AG20443 (cell line): ENCODE data around the gene MTHFD1L.
"Not testable (repeated sequence)": the region's sequence is repeated elsewhere in the genome, so short reads cannot be mapped to it uniquely, and the experiment has no call there.

Experiments
- DNase-seq: peaks from one replicate; pipeline ENCODE4 v3.0.0; 2012; ENCODE audit warnings: low spot score, mixed read lengths

The MTHFD1L gene

GRCh38 chr6:151095538-151096254, 230.2 kb downstream of the MTHFD1L start:
- DNase-seq = no peak

DNA sequence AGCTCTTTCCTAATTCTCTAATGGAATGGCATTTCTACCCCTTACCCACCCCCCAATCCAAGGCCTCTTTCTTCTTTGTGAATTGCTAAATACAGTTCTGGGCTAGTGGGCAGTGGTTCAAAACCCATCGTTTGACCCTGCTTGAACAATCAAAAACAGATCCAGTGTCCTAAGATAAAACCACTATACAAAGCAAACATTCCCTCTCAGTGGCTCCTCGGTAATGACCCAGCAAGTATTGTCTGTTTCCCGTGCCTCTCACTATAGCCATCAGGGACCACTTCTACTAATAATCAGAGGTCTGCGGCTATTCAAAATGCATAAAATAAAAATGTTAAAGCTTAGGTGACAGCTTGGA, 230.7 kb downstream of the MTHFD1L start:
- DNase-seq = no peak

DNA sequence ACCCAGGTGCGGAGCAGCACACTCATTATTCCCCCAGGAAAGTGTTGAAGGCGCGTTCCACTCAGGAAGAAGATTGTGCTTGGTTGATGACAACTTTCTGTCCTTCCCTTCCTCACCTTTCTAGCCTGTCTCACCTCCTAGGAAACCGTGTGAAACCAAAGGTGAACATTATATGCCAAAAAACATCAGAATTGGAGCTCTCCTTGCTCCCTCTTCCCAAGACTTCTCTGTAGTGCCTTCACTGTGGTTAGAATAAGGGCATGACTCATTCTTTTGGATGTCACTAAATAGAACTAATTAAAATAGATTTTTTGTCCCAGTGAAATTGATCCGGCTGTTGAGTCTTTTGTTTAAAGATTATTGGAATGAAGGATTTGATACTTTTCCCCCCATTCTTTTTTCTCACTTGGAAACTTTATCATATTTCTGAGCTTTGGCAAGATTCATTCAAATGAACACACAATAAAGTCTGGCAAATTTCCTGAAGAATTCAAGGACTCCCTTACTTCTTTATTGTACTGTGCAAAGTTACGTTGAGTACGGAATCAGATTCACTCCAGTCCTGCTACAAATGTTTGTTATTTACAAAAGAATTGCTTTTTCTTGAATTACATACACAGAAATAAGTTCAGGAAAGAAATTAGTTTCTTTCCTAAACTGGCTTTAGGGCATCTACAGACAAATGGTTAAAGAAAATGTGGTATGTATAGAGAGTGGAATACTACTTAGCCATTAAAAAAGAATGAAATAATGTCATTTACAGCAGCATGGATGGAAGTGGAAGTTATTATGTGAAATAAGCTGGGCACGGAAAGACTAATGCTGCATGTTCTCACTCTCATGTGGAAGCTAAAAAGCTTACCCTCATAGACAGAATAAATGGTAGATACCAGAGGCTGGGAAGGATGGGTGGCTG, 231.4 kb downstream of the MTHFD1L start:
- no peak for DNase-seq

GRCh38 chr6:151098166-151098565, 232.7 kb downstream of the MTHFD1L start:
- DNase-seq = no peak

GRCh38 chr6:151100326-151100725, 234.8 kb downstream of the MTHFD1L start:
- DNase-seq = no peak

GRCh38 chr6:151101161-151101815, 235.8 kb downstream of the MTHFD1L start:
- no peak for DNase-seq

- no peak for DNase-seq
Observed at GRCh38 chr6:151101816-151102694, 236.6 kb downstream of the MTHFD1L start.

DNA sequence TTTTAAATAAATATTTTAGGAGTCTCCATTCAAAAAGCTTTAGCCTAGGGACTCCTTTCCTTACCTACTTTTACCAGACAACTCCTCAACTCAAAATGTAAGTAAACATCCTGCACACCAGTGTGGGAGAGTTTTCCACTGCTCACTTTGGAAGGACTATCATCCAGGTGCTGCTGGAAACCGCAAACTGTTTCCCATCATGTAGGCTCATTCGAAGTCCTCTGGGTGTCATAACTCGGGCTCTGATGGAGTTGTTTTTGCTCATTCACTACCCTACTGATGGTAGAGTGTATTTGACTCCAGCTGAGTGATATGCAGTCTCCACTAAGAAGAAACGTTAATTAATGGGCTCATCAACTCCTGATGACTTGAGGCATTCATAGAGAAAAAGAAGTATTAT, 237.8 kb downstream of the MTHFD1L start:
- DNase-seq = no peak

GRCh38 chr6:151107897-151108427, 242.5 kb downstream of the MTHFD1L start:
- DNase-seq = no peak

GRCh38 chr6:151108548-151108947, 243.0 kb downstream of the MTHFD1L start:
- DNase-seq = no peak

GRCh38 chr6:151109361-151109760, 243.9 kb downstream of the MTHFD1L start:
- DNase-seq = no peak

DNA sequence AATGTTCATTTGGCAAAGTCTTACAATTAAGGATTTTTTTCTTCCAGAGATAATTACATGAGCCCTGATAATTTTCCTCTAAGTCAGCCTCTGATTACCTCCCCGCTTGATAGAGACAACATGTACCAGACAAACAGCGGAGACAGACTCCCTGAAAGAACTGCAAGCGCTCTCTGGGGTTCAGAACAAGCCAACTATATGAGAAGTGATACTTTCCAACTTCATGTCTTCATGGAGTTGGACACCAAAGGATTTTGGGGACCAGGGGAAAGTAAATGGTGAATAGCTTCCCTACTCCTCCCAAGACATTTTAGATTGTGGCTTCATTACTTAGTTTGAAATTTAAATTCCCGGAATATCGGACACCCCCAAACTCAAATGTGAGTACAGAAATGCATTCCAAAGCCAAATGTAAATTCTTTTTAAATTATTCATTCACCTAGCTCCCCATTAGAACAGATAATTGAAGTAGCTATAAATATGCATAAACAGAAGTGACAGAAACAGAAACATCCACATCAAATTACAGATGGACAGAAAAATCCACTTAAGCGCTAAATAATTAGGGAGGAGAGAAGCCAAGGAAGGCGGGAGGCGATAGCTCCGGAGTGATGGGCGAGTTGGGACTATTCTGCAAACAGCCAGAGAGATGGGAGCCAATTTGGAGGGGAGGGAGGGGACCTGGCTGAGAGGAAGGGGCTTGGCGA, 244.5 kb downstream of the MTHFD1L start:
- DNase-seq = no peak

- DNase-seq = no peak
Observed at GRCh38 chr6:151110576-151110905, 245.0 kb downstream of the MTHFD1L start.

DNA sequence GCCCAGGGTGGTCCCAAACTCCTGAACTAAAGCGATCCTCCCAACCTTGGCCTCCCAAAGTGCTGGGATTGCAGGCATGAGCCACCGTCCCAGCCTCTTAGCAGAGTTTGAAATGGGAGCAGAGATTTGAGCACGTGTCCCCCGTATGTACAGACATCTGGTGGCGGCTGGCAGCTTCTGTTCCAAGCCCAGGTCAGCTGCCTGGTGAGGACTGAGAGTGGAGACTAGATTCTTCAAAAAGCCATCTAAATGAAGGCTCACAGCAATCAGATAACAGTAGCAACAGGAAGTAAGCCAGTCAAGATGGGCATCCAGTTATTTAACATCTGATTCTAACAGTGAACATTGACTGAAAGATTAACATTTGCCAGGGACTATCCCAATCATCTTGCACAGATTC, 246.2 kb downstream of the MTHFD1L start:
- no peak for DNase-seq

DNA sequence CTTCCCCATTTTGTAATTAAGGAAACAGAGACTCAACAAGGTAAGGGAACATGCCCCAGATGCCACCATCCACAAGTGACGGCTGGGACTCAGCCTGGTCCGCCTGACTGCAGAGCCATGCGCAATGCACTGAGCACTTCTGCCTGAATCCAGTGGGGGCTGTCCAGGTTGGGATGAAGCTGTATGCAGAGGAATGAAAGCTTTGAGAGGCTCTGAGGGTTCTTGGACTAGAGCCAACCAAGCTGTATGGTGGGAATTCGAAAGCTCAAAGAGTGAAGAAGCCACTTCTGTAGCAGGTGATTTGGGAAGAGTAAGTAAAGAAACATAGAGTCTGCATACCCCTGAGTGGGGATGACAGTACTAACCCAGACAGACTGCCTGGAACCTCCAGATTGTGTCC, 246.6 kb downstream of the MTHFD1L start:
- no peak for DNase-seq

GRCh38 chr6:151112884-151113283, 247.4 kb downstream of the MTHFD1L start:
- DNase-seq = not testable (repeated sequence)

- DNase-seq = no peak
Observed at GRCh38 chr6:151113641-151114040, 248.1 kb downstream of the MTHFD1L start.

DNA sequence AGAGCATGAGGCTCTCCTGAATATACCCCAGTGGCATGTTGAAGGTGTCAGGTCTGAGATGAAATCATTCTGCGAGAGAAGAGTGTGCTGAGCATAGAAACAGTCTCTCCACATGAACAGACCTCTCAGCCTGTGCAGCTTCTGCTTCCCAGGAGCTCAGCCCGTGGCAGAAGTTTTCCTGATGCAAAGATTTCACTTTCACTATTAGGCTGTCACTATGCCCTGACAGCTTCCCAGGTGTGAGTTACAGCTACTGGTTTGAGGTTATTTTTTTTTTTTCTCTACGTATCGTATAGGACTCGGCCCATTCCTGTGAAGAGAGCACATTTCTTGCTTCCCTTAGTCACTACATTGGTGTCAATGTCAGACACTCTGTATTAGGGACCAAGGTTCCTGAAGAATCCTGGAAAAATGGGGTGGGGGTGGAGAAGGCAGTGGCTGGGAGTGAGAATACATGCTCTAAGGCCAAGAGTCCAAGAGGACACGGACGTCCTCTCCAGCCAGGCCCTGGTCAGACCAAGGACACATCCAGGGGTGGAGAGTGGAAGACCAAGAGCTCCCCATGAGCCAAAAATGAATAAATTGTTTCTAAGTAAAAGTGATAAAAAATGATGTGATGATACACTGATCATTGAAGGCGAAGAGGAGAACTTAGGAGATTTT, 253.1 kb downstream of the MTHFD1L start:
- DNase-seq = no peak

DNA sequence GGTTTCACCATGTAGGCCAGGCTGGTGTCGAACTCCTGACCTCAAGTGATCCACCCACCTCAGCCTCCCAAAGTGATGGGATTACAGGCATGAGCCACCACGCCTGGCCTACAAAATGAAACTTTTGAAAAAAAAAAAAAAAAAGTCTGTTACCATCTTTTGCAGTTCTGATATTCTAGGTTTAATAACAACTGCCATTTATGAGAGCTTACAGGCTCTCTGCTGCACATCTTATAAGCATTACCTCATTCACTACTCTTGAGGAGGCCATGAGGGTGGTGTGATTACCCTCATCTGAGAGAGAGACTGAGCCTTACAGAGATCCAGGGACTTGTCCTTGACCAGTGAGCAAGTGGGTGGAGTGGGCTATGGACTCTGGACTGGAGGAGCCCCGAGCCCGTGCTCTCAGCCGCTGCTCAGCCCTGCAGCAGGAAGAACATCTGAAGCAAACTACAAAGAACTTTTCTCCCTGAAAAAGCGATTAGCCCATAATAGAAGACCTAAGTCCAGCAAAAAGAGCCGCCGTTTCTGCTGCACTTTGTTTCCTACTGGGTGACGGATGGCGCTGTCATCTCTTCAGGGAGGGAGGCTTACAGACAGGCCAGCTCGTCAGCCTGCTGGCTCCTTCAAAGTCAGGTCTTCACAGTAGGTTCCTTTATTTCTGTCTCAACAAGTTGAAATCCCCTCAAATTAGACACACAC, 254.5 kb downstream of the MTHFD1L start:
- no peak for DNase-seq

GRCh38 chr6:151121900-151122299, 256.4 kb downstream of the MTHFD1L start:
- no peak for DNase-seq
